ENCODE results near the gene PRSS2. TPM values are rescaled to one million over a fixed set of nuclear protein-coding genes. Genes with fewer than 3 reads are reported as not detected.
"Not testable (repeated sequence)": the region's sequence is repeated elsewhere in the genome, so short reads cannot be mapped to it uniquely, and the experiment has no call there.

Gene PRSS2
- total RNA-seq, 1 donor from 2014 or later = not detected

- DNase-seq (ENCODE audit: low spot score) = no peak
Observed at GRCh38 chr7:142759433-142759832, 11.3 kb upstream of the PRSS2 start.

- no peak for DNase-seq (ENCODE audit: low spot score)
Observed at GRCh38 chr7:142760071-142760642, 10.6 kb upstream of the PRSS2 start.

- DNase-seq (ENCODE audit: low spot score) = not testable (repeated sequence)
Observed at GRCh38 chr7:142761606-142762005, 9.2 kb upstream of the PRSS2 start.

- DNase-seq (ENCODE audit: low spot score) = no peak
Observed at GRCh38 chr7:142762104-142762503, 8.7 kb upstream of the PRSS2 start.

GRCh38 chr7:142767451-142767850 is 3.3 kb upstream of the PRSS2 start:
- no peak for DNase-seq (ENCODE audit: low spot score)

GRCh38 chr7:142767861-142768260 is 2.9 kb upstream of the PRSS2 start:
- DNase-seq (ENCODE audit: low spot score) = no peak

- not testable (repeated sequence) for DNase-seq (ENCODE audit: low spot score)
Observed at GRCh38 chr7:142768885-142769284, 1.9 kb upstream of the PRSS2 start.

GRCh38 chr7:142771353-142771723 is 568 bp downstream of the PRSS2 start:
- DNase-seq (ENCODE audit: low spot score) = no peak

- no peak for DNase-seq (ENCODE audit: low spot score)
Observed at GRCh38 chr7:142772051-142772450, 1.3 kb downstream of the PRSS2 start.

- DNase-seq (ENCODE audit: low spot score) = no peak
Observed at GRCh38 chr7:142772673-142773072, 1.9 kb downstream of the PRSS2 start.

GRCh38 chr7:142773230-142773629 is 2.5 kb downstream of the PRSS2 start:
- DNase-seq (ENCODE audit: low spot score) = no peak

- no peak for DNase-seq (ENCODE audit: low spot score)
Observed at GRCh38 chr7:142773937-142774744, 3.4 kb downstream of the PRSS2 start.

- no peak for DNase-seq (ENCODE audit: low spot score)
Observed at GRCh38 chr7:142774826-142775225, 4.1 kb downstream of the PRSS2 start.

- DNase-seq (ENCODE audit: low spot score) = not testable (repeated sequence)
Observed at GRCh38 chr7:142775351-142776115, 4.8 kb downstream of the PRSS2 start.

GRCh38 chr7:142776206-142776844 is 5.6 kb downstream of the PRSS2 start:
- no peak for DNase-seq (ENCODE audit: low spot score)

- DNase-seq (ENCODE audit: low spot score) = not testable (repeated sequence)
Observed at GRCh38 chr7:142776845-142777225, 6.1 kb downstream of the PRSS2 start.

GRCh38 chr7:142777318-142777717 is 6.5 kb downstream of the PRSS2 start:
- DNase-seq (ENCODE audit: low spot score) = no peak

- DNase-seq (ENCODE audit: low spot score) = peak; percentile 91
Observed at GRCh38 chr7:142782922-142783900, 12.4 kb downstream of the PRSS2 start.

- no peak for DNase-seq (ENCODE audit: low spot score)
Observed at GRCh38 chr7:142784096-142784495, 13.3 kb downstream of the PRSS2 start.

GRCh38 chr7:142784716-142785115 is 13.9 kb downstream of the PRSS2 start:
- DNase-seq (ENCODE audit: low spot score) = no peak

- DNase-seq (ENCODE audit: low spot score) = no peak
Observed at GRCh38 chr7:142785841-142786250, 15.1 kb downstream of the PRSS2 start.

Measured in ureter (tissue), 1 donor.